GM06990 (cell line): Measurements from ENCODE around the gene OR2T35.

Experiments
- DNase-seq: peaks from one replicate; pipeline ENCODE4 v3.0.0-alpha.2; 2011; ENCODE audit not compliant: insufficient read length; ENCODE audit errors: extremely low read depth
- H3K27me3 ChIP-seq: replicated peaks from 2 replicates; pipeline ENCODE4 v1.6.0; 2011; ENCODE audit warnings: low read length; ENCODE audit not compliant: control insufficient read depth, insufficient read depth
- H3K36me3 ChIP-seq: 2 replicates; pipeline ENCODE4 v1.5.1; 2011; ENCODE audit warnings: low read length; ENCODE audit not compliant: control insufficient read depth, insufficient read depth
- H3K4me3 ChIP-seq: replicated peaks from 2 replicates; pipeline ENCODE4 v1.5.1; 2011; ENCODE audit warnings: low read depth, mild to moderate bottlenecking, control low read depth, low read length
- CTCF ChIP-seq: IDR thresholded peaks from 2 replicates; pipeline ENCODE4 v1.5.1; 2011; ENCODE audit warnings: low read length, control low read depth, mild to moderate bottlenecking, inconsistent platforms; ENCODE audit not compliant: insufficient read depth, poor library complexity, severe bottlenecking

OR2T35 gene

GRCh38 chr1:248630551-248630950 lies 14.5 kb downstream of the OR2T35 start:
- Histone ChIP-seq H3K36me3 (no peaks in the 10 kb centered on the region), H3K27me3 (no peaks in the 10 kb centered on the region), H3K4me3 (no peak overlapping the region)
- no peak for TF ChIP-seq CTCF
- no peak for DNase-seq

GRCh38 chr1:248627971-248628844 lies 16.9 kb downstream of the OR2T35 start:
- peak; percentile 60 for DNase-seq
- H3K4me3 ChIP-seq = peak overlapping the region; percentile 25
- H3K27me3 ChIP-seq = no peaks in the 10 kb centered on the region
- TF ChIP-seq CTCF = no peak
- no peaks in the 10 kb centered on the region for H3K36me3 ChIP-seq

GRCh38 chr1:248625971-248626370 lies 19.1 kb downstream of the OR2T35 start:
- H3K4me3 ChIP-seq = no peak overlapping the region
- no peak for DNase-seq
- H3K36me3 ChIP-seq = no peaks in the 10 kb centered on the region
- no peaks in the 10 kb centered on the region for H3K27me3 ChIP-seq
- no peak for TF ChIP-seq CTCF

- Histone ChIP-seq H3K36me3 (no peaks in the 10 kb centered on the region), H3K4me3 (no peak overlapping the region), H3K27me3 (no peaks in the 10 kb centered on the region)
- no peak for TF ChIP-seq CTCF
- no peak for DNase-seq
These were observed 19.9 kb downstream of the OR2T35 start for GRCh38 chr1:248625166-248625565.

- DNase-seq = peak; percentile 57
- Histone ChIP-seq H3K4me3 (no peak overlapping the region), H3K36me3 (no peaks in the 10 kb centered on the region), H3K27me3 (no peaks in the 10 kb centered on the region)
- TF ChIP-seq CTCF = peak; percentile 47
These were observed 22.5 kb downstream of the OR2T35 start for GRCh38 chr1:248622570-248623001.
